ENCODE data around the gene CEACAM19. TPM values are rescaled to one million over a fixed set of nuclear protein-coding genes. Genes with fewer than 3 reads are reported as not detected.

The CEACAM19 gene
- polyA plus RNA-seq, 3 donors = 7.6 TPM; not detected in 2

- no peak overlapping the region for H3K4me3 Mint-ChIP-seq
- no peaks in the 10 kb centered on the region for H3K9me3 ChIP-seq (replicated peaks in 1 of 2; ENCODE audit: control insufficient read depth in 1 of 2, insufficient read depth in 1 of 2, low read length in 2 of 2)
- H3K9ac ChIP-seq (ENCODE audit: insufficient read depth, low read length, poor library complexity, severe bottlenecking) = no peak overlapping the region
- H4K20me1 ChIP-seq (ENCODE audit: insufficient read depth, low read length) = no peaks in the 10 kb centered on the region
- intact Hi-C loops (cut with micrococcal nuclease) = no loop called here
- H3K4me1 Mint-ChIP-seq = no peaks in the 10 kb centered on the region
- no peaks in the 10 kb centered on the region for H3K9me3 Mint-ChIP-seq
- DNase-seq = no peak
- no peaks in the 10 kb centered on the region for H3K36me3 ChIP-seq (replicated peaks in 1 of 2; ENCODE audit: control insufficient read depth in 1 of 2, insufficient read depth in 2 of 2, low read length in 2 of 2)
- no peak overlapping the region for H3K4me3 ChIP-seq (replicated peaks in 1 of 3; ENCODE audit: low read depth in 2 of 3, low read length in 3 of 3)
- H3K79me2 ChIP-seq (ENCODE audit: insufficient read depth, low read length) = no peaks in the 10 kb centered on the region
- H3K27me3 Mint-ChIP-seq (ENCODE audit: low read depth in 3 of 3) = peaks cover 2% of the 10 kb centered on the region in 3 donors
- H3K36me3 Mint-ChIP-seq = no peaks in the 10 kb centered on the region
- no peak overlapping the region for H2AFZ ChIP-seq (ENCODE audit: insufficient read depth, low read depth, low read length, poor library complexity, severe bottlenecking)
- TF ChIP-seq CTCF (IDR thresholded peaks at IDR 0.05) = no peak
- no peak overlapping the region for H3K4me2 ChIP-seq (replicated peaks; ENCODE audit: extremely low read depth, low read length, poor library complexity, severe bottlenecking)
- no peaks in the 10 kb centered on the region for H3K27me3 ChIP-seq (ENCODE audit: control insufficient read depth in 2 of 2, insufficient read depth in 2 of 2, low read length in 2 of 2)
- 94% methylated on average over 12 of the region's 12 CpGs for WGBS (ENCODE audit: insufficient coverage)
- no peak overlapping the region for H3K27ac ChIP-seq (ENCODE audit: low read depth in 1 of 2, low read length in 2 of 2)
- no peak overlapping the region for H3K27ac Mint-ChIP-seq
- H3K4me1 ChIP-seq (ENCODE audit: control insufficient read depth in 1 of 2, insufficient read depth in 2 of 2, low read length in 2 of 2) = no peaks in the 10 kb centered on the region
Observed at GRCh38 chr19:44705502-44706010, 34.3 kb downstream of the CEACAM19 start.

GRCh38 chr19:44706506-44707236 is 35.4 kb downstream of the CEACAM19 start:
- H3K27ac Mint-ChIP-seq = no peak overlapping the region
- no peak overlapping the region for H3K4me3 ChIP-seq (replicated peaks in 1 of 3; ENCODE audit: low read depth in 2 of 3, low read length in 3 of 3)
- H3K27me3 Mint-ChIP-seq (ENCODE audit: low read depth in 3 of 3) = peaks cover 2% of the 10 kb centered on the region in 3 donors
- DNase-seq = no peak
- 100% methylated on average over 2 of the region's 6 CpGs for WGBS (ENCODE audit: insufficient coverage)
- H3K4me1 Mint-ChIP-seq = no peaks in the 10 kb centered on the region
- H3K4me1 ChIP-seq (ENCODE audit: control insufficient read depth in 1 of 2, insufficient read depth in 2 of 2, low read length in 2 of 2) = no peaks in the 10 kb centered on the region
- no peaks in the 10 kb centered on the region for H3K79me2 ChIP-seq (ENCODE audit: insufficient read depth, low read length)
- H3K36me3 Mint-ChIP-seq = no peaks in the 10 kb centered on the region
- no peaks in the 10 kb centered on the region for H3K36me3 ChIP-seq (replicated peaks in 1 of 2; ENCODE audit: control insufficient read depth in 1 of 2, insufficient read depth in 2 of 2, low read length in 2 of 2)
- no peak overlapping the region for H3K27ac ChIP-seq (ENCODE audit: low read depth in 1 of 2, low read length in 2 of 2)
- H3K4me2 ChIP-seq (replicated peaks; ENCODE audit: extremely low read depth, low read length, poor library complexity, severe bottlenecking) = no peak overlapping the region
- H3K9me3 Mint-ChIP-seq = no peaks in the 10 kb centered on the region
- H3K4me3 Mint-ChIP-seq = no peak overlapping the region
- intact Hi-C loops (cut with micrococcal nuclease) = no loop called here
- no peaks in the 10 kb centered on the region for H3K9me3 ChIP-seq (replicated peaks in 1 of 2; ENCODE audit: control insufficient read depth in 1 of 2, insufficient read depth in 1 of 2, low read length in 2 of 2)
- no peak overlapping the region for H2AFZ ChIP-seq (ENCODE audit: insufficient read depth, low read depth, low read length, poor library complexity, severe bottlenecking)
- H3K9ac ChIP-seq (ENCODE audit: insufficient read depth, low read length, poor library complexity, severe bottlenecking) = no peak overlapping the region
- H3K27me3 ChIP-seq (ENCODE audit: control insufficient read depth in 2 of 2, insufficient read depth in 2 of 2, low read length in 2 of 2) = no peaks in the 10 kb centered on the region
- TF ChIP-seq CTCF (IDR thresholded peaks at IDR 0.05) = no peak
- no peaks in the 10 kb centered on the region for H4K20me1 ChIP-seq (ENCODE audit: insufficient read depth, low read length)

All from CD14-positive monocyte (primary cell).